Neutrophil (primary cell): ENCODE results near the gene PAPPA2.

ENCODE experiments used
- H3K27ac ChIP-seq: fragments of 200-600 bp; sonication (generic); 2 replicates; pipeline ENCODE4 v1.5.1; 2016; ENCODE audit warnings: mild to moderate bottlenecking, moderate library complexity
- H3K27me3 ChIP-seq: fragments of 200-600 bp; sonication (generic); 2 replicates; pipeline ENCODE4 v1.6.0; 2016; ENCODE audit warnings: mild to moderate bottlenecking
- H3K36me3 ChIP-seq: fragments of 200-600 bp; sonication (generic); 2 replicates; pipeline ENCODE4 v1.5.1; 2017
- H3K4me1 ChIP-seq, 2 experiments: fragments of 200-600 bp in 1 of 2; sonication (generic) in 1 of 2; 1 replicate in 1 of 2; 2 replicates in 1 of 2; pipeline versions ENCODE4 v1.5.1 to v1.6.1; 2013 to 2016; ENCODE audit warnings: low read depth in 1 of 2, low read length in 1 of 2, mild to moderate bottlenecking in 1 of 2, moderate library complexity in 1 of 2; ENCODE audit not compliant: control insufficient read depth in 1 of 2, insufficient read depth in 1 of 2
- H3K4me3 ChIP-seq, 2 experiments: fragments of 200-600 bp in 1 of 2; sonication (generic) in 1 of 2; 1 replicate in 1 of 2; 2 replicates in 1 of 2; pipeline ENCODE4 v1.5.1; 2013 to 2016; ENCODE audit warnings: low read depth in 1 of 2, low read length in 1 of 2, mild to moderate bottlenecking in 1 of 2, moderate library complexity in 1 of 2
- H3K9me3 ChIP-seq: fragments of 200-600 bp; sonication (generic); 2 replicates; pipeline ENCODE4 v1.5.1; 2016
- CTCF ChIP-seq: fragments of 200-600 bp; sonication (generic); IDR thresholded peaks from 2 replicates; pipeline ENCODE4 v1.5.1; 2016; ENCODE audit warnings: antibody characterized with exemption

Gene PAPPA2

GRCh38 chr1:176826265-176826664, 363.3 kb downstream of the PAPPA2 start:
- Histone ChIP-seq H3K36me3 (no peaks in the 10 kb centered on the region), H3K27ac (no peak overlapping the region)
- no peak for TF ChIP-seq CTCF

GRCh38 chr1:176829261-176829660, 366.3 kb downstream of the PAPPA2 start:
- H3K27me3 ChIP-seq, result no peaks in the 10 kb centered on the region
- no peak for TF ChIP-seq CTCF
- H3K4me3 ChIP-seq, result no peak overlapping the region
- H3K27ac ChIP-seq, result no peak overlapping the region
- no peaks in the 10 kb centered on the region for H3K9me3 ChIP-seq
- H3K36me3 ChIP-seq, result no peaks in the 10 kb centered on the region
- H3K4me1 ChIP-seq, result no peaks in the 10 kb centered on the region

More at GRCh38 chr1:176826265-176826664, 363.3 kb downstream of the PAPPA2 start:
- Histone ChIP-seq H3K9me3 (no peaks in the 10 kb centered on the region), H3K4me3 (no peak overlapping the region), H3K4me1 (no peaks in the 10 kb centered on the region), H3K27me3 (no peaks in the 10 kb centered on the region)

GRCh38 chr1:176831150-176831549, 368.2 kb downstream of the PAPPA2 start:
- Histone ChIP-seq H3K27ac (no peak overlapping the region), H3K4me3 (no peak overlapping the region), H3K9me3 (no peaks in the 10 kb centered on the region), H3K4me1 (no peaks in the 10 kb centered on the region), H3K36me3 (no peaks in the 10 kb centered on the region), H3K27me3 (no peaks in the 10 kb centered on the region)
- TF ChIP-seq CTCF, result no peak

- Histone ChIP-seq H3K9me3 (no peaks in the 10 kb centered on the region), H3K27ac (no peak overlapping the region), H3K4me3 (no peak overlapping the region), H3K4me1 (no peaks in the 10 kb centered on the region), H3K27me3 (no peaks in the 10 kb centered on the region), H3K36me3 (no peaks in the 10 kb centered on the region)
- TF ChIP-seq CTCF, result no peak
Measured at GRCh38 chr1:176837708-176838107, 374.7 kb downstream of the PAPPA2 start.

- Histone ChIP-seq H3K27me3 (no peaks in the 10 kb centered on the region), H3K36me3 (no peaks in the 10 kb centered on the region), H3K9me3 (no peaks in the 10 kb centered on the region)
Measured at GRCh38 chr1:176838276-176838995, 375.5 kb downstream of the PAPPA2 start.

More at GRCh38 chr1:176838276-176838995, 375.5 kb downstream of the PAPPA2 start:
- Histone ChIP-seq H3K4me3 (no peak overlapping the region), H3K27ac (no peak overlapping the region), H3K4me1 (no peaks in the 10 kb centered on the region)
- TF ChIP-seq CTCF, result no peak
